Stimulated activated CD8-positive, alpha-beta memory T cell treated with anti-CD3 and anti-CD28 coated beads, Interleukin-12 subunit alpha, Interleukin-12 subunit beta, amount 100 ng/mL, for 4 hours (primary cell): Measurements from ENCODE around the gene CPAMD8.
A peak's percentile ranks its signal among the peaks of the same experiment; 100 is the strongest.

Experiments used
- DNase-seq: peaks from one replicate; pipeline ENCODE4 v3.0.0-alpha.2; 2020; ENCODE audit warnings: low read depth

CPAMD8 gene

DNA sequence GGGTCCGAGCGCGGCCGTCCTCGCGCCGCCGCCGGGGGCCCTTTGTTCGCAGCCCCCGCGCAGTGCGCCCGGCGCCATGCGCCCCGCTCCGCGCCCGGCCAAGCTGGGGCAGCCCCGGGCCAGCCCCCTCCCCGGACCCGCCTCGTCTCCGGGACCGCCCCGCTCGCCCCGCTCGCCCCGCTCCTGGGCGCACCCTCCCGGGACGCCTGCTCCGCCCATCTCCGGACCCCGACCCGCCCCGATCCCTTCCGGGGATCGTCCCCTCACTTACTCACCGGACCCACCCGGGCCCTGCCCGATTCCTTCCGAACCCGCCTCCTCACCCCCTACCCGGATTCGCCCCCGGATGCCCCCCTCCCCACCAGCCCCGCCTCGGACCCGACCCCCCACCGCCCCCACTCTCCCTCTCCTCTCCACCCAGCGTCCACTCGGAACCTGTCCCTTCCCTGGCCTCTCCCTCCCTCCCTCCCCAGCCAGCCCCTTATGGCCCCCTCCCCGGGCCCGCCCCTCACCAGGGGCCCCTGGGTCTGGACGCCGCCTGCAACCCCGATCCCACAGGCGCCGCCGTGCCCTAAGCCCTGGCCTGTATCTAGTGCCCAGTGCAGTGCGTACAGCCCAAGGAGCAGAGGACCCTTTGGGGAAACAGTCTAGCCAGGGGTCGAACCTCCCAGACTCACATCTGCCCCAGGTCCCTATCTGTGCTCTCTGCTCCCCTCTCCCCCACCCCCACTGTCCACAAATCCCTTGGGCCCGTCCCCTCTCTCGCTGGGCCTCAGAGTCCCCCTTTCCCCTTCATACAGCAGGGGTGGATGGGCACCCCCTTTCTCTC lies at the start of gene CPAMD8:
Gene CPAMD8, minus strand, starts transcription at position 105 of the 829 bp plus-strand sequence. CDS start 168 bp downstream, outside the sequence.
- DNase-seq = no peak

DNA sequence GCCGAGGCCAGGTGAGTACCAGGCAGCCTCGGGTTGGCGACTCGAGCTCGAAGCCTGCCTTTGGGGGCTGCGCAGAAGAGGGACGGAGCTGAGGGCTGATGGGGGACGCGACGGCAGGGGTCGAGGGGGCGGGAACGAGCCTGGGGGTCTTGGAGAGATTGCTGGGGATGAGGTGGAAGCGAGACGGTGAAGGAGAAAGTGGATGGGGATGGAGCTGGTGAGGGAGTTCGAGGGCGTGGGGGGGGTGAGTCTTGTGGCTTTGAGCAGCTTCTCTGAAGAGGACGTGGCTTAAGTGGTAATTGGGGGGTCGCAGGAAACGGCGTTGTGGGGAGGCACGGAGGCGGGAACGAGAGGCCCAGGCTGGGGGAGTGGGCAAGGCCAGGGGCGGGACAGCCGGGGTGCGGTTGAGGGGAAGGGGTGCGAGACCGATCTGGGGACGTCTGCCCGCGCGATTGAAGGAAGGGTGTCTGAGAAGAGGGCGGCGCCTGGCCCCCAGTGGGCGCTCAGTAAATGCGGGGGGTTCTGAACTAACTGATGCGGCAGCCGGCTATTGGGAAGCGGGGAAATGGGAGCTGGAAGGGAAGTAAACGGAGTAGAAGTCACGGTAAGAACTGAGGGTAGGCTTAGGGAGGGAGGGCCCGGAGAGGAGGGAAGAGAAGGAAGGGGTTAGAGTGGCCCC lies 49.4 kb upstream of the CPAMD8 start:
- peak; percentile 42 for DNase-seq

DNA sequence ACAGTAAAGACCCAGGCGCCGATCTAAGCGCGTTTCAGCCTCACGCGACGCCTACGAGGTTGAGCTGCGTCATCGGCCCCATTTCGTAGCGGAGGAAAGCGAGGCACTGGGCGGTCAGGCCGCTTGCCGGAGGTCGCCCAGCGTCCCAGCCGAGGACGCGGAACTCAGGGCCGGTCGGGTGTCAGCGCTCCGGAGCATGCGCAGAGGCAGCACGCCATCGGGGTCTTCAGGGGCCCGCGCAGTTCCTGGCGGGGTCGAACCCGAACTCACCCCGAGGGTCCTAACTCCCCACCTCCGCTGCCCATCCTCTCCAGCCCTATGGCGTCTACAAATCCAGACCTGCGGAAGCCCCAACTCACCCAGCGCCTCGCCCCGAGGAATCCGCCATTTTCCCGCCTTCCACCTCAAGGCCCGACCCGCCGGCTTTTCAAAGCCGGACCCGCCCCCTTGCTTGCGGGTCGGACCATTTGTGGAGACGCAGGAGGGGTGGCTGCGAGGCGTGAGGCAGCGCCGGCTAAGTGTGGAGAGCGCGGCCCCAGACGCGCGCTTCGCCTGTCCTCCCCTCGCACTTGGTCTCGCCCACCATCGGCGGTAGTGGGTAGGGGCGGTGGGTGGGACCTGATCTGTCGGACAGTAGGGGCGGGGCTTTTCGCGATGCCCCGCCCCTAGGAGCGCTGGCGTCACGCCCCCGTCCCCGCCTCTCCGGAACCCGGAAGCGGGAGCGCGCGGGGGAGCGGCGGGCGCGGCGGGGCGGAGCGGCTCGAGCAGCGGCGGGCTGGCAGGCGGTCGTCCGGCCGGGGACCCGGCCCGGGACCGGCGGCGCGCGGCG lies 48.6 kb upstream of the CPAMD8 start, which contains the start of the genes HAUS8 and MYO9B:
Gene HAUS8, minus strand, starts transcription at position 418 of the 829 bp plus-strand sequence. Its CDS starts 30 bp downstream, at position 388.
Gene MYO9B, plus strand, starts transcription at position 743 of the 829 bp plus-strand sequence. CDS start 25,941 bp downstream, outside the sequence.
- peak; percentile 99 for DNase-seq

DNA sequence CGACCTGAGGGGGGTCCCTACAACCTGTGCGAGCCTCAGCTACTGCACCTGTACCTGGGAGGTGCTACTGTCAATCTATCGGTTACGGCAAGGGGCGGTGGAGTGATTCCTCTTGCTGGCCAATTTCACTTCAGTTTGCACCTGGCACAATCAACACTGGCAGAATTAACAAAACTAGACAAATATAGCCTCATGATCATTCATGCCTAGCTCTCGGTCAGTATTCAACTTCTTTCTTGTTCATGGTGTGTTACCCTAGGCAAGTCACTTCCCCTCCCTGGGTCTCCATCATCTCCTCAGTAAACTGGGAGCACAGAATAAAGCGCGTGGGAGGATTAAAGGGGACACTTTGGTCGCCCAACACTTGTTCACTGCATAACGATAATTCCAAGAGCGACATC lies 48.0 kb upstream of the CPAMD8 start:
- no peak for DNase-seq

DNA sequence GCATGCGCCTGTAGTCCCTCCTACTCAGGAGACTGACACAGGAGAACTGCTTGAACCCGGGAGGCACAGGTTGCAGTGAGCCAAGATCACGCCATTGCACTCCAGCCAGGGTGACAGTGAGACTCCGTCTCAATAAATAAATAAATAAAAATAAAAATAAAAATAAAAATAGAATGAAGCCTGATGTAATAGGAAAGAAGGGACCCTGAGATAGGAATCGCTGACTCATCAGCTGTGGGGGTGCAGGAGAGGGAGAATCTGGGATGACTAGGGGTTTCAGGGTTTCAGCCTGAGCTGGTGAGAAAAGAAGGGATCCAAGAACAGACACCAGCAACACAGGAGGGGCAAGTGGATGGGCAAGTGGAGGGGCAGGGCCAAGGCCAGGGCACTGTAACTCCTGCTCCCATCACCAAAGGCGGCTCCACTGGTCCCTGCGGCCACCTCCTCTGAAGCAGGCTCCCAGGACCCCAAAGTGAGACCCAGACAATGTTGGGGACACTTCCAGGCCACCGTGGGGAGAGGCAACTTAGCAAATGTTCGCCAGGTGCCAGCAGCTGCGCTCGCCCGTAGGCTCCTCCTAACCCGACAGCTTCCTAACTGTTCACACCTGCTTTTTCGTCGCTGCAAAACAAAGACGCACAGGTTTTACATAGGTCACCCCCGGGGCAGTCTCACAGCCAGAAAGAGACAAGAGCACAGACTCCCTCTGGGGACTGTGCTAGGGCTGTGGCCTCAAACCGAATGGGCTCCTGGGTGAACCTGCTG lies 47.4 kb upstream of the CPAMD8 start:
- no peak for DNase-seq

DNA sequence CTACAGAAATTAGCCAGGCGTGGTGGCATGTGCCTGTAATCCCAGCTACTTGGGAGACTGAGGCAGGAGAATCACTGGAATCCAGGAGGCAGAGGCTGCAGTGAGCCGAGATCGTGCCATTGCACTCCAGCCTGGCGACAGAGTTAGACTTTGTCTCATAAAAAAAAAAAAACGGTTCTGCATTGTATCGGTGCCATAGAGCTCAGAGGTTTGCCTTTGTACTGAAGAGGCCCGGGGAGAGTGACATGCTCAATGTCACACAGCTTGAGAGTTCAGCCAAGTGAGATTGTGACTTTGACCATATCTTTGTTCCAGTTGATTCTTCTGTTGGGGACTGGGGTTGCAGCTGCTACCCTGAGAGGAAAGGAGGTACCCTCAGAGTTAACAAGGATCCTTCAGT lies 44.3 kb upstream of the CPAMD8 start:
- DNase-seq = no peak

DNA sequence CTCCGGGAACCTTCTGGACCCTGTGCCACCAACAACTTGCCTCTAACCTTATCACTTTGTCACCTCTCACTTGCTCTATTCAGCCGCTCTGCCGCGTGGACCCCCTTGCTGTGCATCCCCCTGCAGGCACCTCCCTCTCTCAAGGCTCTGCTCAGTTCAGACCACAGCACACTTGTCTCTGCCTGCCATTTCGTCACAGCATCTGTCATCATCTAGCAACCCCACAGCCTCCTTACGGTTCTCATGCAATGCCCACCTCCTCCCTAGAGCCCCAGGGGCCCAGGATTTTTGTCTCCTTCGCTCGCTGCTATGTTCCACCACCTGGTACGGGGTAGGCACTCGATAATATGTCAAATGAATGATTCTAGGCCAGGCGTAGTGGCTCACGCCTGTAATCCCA lies 43.8 kb upstream of the CPAMD8 start:
- DNase-seq = no peak

DNA sequence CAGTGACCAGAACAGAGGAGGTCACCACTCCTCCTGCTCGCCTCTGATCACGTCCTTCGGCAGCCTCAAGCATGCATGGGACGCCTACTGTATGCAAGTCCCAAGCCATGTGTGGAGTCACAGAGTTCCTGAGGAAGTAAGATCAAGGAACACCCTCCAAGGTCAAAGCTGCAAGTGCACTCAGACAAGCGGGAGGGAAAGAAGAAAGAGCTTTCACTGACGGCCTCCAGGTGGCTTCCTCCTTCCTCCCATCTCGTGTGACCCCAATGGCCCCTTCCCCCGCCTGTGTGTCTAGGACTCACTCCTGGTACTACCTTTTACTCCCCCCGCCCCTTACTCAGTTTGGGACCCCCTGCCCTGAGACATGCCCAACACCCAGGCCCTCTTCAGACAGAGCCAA lies 42.6 kb upstream of the CPAMD8 start:
- no peak for DNase-seq

DNA sequence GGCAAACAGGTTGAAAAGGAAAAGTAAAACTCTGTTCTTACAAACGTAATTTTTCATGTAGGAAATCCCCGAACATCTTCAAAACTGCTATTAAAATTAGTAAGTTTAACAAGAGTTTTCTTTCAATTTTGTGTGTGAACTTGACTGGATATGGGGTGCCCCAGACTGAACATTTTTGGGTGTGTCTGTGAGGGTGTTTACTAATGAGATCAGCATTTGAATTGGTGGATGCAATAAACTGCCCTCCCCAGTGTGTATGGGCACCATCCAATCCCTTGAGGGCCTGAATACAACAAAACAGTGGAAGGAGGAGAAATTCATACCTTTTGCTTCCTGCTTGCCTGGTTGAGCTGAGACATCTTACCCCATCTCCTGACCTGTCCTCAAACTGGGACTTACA lies 36.8 kb upstream of the CPAMD8 start:
- no peak for DNase-seq

DNA sequence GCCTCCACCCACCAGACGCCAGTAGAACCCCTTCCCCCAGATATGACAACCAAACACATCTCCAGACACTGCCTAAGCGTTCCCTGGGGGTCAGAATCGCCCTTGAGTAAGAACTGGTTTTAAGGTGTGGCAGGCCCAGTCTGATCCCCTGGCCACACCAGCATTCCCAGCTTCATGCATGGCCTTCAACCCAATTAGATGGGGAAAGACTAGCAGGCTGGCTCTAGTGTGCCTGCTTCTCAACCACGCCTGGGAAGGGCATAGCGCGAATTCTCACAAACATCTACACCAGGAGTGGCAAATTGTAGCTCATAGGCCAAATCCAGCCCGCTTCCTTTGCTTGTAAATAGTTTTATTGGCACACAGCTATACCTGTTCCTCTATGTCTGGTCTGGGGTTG lies 35.1 kb upstream of the CPAMD8 start:
- DNase-seq = no peak

DNA sequence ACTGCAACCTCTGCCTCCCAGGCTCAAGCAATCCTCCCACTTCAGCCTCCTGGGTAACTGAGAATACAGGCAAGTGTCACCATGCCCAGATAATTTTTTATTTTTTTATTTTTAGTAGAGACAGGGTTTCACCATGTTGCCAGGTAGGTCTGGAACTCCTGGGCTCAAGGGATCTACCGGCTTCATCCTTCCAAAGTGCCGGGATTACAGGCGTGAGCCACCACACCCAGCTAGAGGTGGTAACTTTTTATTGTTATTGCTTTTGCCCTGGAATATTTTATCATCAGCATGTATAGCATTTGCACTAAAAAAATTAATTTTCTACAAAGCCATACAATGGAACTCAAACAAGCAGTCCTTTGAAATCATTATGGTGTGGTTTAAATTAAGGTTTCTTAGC lies 34.6 kb upstream of the CPAMD8 start:
- no peak for DNase-seq

DNA sequence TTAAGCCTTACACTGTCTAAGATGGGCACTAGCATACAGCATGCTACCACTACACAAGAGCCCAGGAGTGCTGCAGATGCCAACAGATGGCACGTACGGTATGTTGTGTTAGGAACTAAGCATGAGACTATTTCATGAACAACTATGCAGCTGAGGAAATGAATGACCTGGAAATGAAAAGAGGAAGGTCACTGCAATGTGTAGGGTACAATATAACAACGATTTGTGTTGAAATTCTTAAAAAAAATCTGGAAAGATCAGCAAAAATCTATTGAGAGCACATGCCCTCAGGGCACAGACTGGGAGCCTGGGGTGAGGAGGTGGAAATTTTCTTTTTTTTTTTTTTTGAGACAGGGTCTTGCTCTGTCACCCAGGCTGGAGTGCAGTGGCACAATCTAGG lies 34.2 kb upstream of the CPAMD8 start:
- DNase-seq = no peak

DNA sequence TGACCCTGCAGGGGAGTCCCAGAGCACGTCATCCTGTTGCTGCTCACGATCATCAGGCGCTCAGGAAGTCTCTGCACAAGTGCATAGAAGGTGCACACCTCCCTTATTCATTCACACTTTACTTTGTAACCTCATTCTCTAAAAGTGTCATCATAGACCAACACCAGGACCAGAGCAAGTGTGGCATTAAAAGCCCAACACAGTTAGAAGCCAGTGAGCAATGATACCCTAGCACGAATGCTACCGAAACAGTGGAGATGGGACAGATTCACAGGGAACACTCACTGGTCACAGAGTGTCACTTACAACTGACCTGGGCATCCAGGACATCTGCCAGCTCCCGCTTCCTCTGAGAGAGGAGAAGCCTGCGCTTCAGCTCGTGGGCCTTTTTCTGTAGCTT lies 31.6 kb upstream of the CPAMD8 start:
- DNase-seq = no peak

DNA sequence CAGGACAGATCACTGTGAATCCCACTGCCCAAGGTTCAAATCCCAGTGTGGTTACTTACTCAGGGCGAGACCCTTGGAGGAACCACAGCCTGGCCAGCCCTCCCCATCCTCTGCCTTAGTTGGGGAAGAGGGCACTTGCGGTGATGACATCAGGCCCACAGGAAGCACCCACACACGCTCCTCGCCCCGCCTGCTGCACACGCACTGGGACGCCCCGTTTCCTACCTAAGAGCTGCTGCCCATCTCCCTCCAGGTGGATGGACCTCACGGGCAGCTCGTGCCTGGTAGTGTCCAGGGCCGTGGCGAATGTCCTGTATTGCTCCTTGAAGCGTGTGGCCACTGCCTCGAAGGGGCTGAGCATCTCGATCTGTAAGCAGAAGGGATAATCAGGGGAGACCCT lies 29.0 kb upstream of the CPAMD8 start:
- DNase-seq = no peak

DNA sequence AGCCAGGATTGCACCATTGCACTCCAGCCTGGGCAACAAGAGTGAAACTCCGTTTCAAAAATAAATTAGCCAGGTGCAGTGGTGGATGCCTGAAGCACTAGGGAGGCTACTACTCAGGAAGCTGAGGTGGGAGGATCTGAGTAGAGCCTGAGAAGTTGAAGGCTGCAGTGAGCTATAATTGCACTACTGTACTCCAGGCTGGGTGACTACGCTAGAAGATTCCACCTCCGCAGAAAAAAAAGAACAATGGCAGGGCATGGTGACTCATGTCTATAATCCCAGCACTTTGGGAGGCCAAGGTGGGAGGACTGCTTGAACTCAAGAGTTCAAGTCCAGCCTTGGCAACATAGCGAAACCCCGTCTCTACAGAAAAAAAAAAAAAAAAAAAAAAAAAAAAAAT lies 28.1 kb upstream of the CPAMD8 start:
- DNase-seq = no peak

DNA sequence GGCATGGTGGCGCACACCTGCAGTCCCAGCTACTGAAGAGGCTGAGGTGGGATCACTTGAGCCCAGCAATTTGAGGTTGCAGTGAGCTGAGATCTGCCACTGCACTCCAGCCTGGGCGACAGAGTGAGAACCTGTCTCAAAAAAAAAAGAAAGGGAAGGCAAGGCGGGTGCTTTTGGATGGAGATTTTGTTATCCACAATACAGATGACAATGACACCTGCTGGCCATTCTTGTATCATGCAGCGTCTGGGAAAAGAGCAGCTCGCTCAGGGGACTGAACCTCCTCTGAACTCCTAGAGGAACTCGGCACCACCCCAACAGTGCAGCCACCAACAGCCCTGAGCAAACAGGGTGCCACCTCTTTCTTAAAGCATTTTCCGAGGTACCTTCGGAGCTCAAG lies 25.8 kb upstream of the CPAMD8 start:
- DNase-seq = no peak

DNA sequence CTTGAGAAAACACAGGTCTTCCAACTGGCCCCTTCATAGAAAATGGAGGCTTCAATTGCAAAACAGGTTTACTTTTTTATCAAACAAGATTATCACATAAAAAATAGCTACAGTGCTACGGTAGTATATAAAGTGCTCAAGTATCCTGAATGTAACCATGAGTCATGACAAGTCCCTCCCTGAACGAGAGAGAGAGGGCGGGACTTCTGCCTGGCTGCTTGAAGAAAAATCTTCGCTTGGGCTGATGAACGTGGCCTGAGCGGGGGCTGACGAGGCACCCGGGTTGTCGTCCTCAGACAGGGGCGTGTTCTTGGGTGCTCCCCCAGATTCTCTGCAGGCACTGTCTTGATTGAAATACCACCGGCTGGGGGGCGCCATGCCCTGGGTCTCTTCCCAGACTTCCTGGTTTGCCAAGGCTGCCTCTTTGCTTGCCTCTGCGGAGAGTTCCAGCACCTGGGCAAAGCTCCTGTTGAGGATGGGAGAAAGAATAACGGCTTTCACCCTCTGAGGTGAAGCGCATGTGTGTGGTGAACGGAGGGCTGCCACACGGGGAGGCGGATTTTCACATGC lies 23.2 kb upstream of the CPAMD8 start:
- no peak for DNase-seq

DNA sequence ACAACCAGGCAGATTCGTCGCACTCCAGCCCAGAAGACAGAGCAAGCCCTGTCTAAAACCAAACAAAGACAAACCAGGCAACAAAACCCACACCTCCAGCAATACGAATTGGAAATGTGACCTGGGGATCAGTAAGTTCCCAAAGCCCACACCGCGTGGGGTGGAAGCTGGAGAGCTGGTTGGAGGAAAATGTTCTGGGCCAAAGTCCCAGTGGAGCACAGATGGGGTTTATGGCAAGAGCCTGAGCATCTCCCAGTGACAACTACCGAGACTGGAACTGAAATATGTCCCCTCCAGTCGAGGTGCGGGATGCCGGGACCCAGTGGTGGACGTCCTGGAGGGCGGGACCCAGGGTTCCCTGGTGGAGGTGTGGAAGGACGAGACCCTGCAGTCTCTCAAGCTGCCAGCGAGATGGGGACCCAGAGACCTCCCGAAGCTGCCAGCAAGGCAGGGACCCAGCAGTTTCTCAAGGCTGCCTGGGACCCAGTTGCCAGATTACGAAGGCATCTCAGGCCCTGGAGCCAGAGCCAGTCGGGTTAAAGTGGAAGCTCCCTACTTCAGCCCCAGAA lies 22.4 kb upstream of the CPAMD8 start:
- no peak for DNase-seq

DNA sequence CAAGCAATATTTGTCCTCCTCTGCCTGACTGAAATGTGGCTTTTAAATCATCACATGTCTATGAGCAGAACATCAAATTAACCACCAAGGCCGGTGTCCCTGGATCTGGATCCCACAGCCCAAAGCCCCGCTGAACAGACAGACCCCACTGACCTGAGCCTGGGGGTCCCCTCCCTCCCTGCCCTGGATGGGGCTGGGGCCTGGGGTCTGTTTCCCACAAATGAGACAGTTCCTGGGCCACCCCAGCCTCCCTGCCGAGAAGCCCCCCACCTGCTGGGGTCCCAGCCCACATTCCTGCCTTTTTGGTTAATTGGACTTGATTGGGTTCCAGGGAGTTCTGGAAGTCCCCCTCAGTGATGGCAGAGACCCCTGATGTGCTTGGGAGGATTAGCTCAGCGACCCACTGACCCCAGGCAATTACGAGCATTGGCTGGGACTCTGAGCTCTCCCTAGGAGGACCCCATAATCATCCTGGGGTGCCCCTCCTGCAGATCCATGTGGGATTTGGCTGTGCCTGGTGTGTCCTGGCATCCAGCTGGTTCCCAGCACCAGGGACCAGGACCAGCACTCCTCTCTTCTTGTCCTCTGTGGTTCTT lies 19.4 kb upstream of the CPAMD8 start:
- DNase-seq = no peak

DNA sequence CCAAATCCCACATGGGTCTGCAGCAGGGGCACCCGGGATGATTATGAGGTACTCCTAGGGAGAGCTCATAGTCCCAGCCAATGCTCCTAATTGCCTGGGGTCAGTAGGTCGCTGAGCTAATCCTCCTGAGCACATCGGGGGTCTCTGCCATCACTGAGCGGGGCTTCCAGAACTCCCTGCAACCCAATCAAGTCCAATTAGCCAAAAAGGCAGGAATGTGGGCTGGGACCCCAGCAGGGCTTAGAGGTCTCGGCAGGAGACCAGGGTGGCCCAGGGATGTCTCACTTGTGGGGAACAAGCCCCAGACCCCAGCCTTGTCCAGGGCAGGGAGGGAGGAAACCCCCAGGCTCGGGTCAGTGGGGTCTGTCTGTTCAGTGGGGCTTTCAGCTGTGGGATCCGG lies 17.1 kb upstream of the CPAMD8 start:
- DNase-seq = no peak

DNA sequence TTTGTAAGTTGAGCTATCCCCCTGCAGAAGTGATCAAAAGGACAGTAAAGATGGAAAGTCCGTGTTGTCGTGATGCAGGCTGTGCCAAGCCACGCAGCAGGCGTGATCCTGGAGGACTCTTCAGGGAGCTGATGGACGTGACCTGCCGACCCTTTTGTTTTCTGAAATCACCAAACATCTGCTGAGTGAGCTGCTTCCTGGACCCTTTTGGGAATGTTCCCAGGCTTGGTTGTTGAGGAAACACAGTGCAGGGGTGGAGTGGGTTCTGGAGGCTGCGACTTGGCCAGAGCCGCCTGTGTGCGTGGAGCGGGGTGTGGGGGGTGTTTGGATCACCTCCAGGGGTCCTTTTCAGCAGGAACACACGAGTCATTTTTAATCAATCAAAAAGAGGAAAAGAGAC lies 15.4 kb upstream of the CPAMD8 start:
- no peak for DNase-seq
